Astrocyte of the spinal cord (primary cell): ENCODE measurements around the gene GTPBP4.
A peak's percentile ranks its signal among the peaks of the same experiment; 100 is the strongest.
"Not testable (repeated sequence)": the region's sequence is repeated elsewhere in the genome, so short reads cannot be mapped to it uniquely, and the experiment has no call there.

Source experiments
- DNase-seq: peaks from one replicate; pipeline ENCODE4 v3.0.0; 2011; ENCODE audit warnings: low read depth, low spot score
- H3K4me3 ChIP-seq: 2 replicates; pipeline ENCODE4 v1.5.1; 2011; ENCODE audit warnings: low read depth, mild to moderate bottlenecking, low read length, moderate library complexity
- CTCF ChIP-seq: IDR thresholded peaks from 2 replicates; pipeline ENCODE4 v1.5.1; 2012; ENCODE audit warnings: low read depth, mild to moderate bottlenecking, low read length, inconsistent platforms
- in situ Hi-C: cut with HindIII; loops from 2 replicates; pipeline ENCODE4 v1.10.0; 2017; ENCODE audit warnings: low sequenced_read_pairs

Gene GTPBP4

GRCh38 chr10:1033601-1034000 lies 45.4 kb downstream of the GTPBP4 start:
- TF ChIP-seq CTCF, result no peak
- no peak overlapping the region for H3K4me3 ChIP-seq
- DNase-seq, result no peak

GRCh38 chr10:1034758-1035157 lies 46.5 kb downstream of the GTPBP4 start:
- in situ Hi-C loops, result no loop called here
- no peak for TF ChIP-seq CTCF
- DNase-seq, result no peak

More at GRCh38 chr10:1033601-1034000, 45.4 kb downstream of the GTPBP4 start:
- in situ Hi-C loops, result no loop called here

GRCh38 chr10:1035201-1035600 lies 47.0 kb downstream of the GTPBP4 start:
- no peak for TF ChIP-seq CTCF
- DNase-seq, result no peak
- no peak overlapping the region for H3K4me3 ChIP-seq
- in situ Hi-C loops, result no loop called here

More at GRCh38 chr10:1034758-1035157, 46.5 kb downstream of the GTPBP4 start:
- no peak overlapping the region for H3K4me3 ChIP-seq

- DNase-seq, result peak; percentile 38
These were observed 48.1 kb downstream of the GTPBP4 start for GRCh38 chr10:1036341-1036791.

GRCh38 chr10:1037098-1037497 lies 48.9 kb downstream of the GTPBP4 start:
- DNase-seq, result no peak
- no peak for TF ChIP-seq CTCF
- in situ Hi-C loops, result no loop called here
- no peak overlapping the region for H3K4me3 ChIP-seq

More at GRCh38 chr10:1036341-1036791, 48.1 kb downstream of the GTPBP4 start:
- H3K4me3 ChIP-seq, result no peak overlapping the region
- in situ Hi-C loops, result no loop called here
- no peak for TF ChIP-seq CTCF

GRCh38 chr10:1038769-1039168 lies 50.5 kb downstream of the GTPBP4 start:
- H3K4me3 ChIP-seq, in situ Hi-C loops, DNase-seq: not testable (repeated sequence)

GRCh38 chr10:1040133-1040532 lies 51.9 kb downstream of the GTPBP4 start:
- in situ Hi-C loops, result no loop called here
- no peak overlapping the region for H3K4me3 ChIP-seq
- no peak for TF ChIP-seq CTCF
- DNase-seq, result no peak
